Lower lobe of right lung (tissue), 2 donors: Measurements from ENCODE around the gene EXOC3. TPM values are rescaled to one million over a fixed set of nuclear protein-coding genes. Genes with fewer than 3 reads are reported as not detected.
A peak's percentile ranks its signal among the peaks of the same experiment; 100 is the strongest.

Experiments
- ATAC-seq, 2 donors: fragments of 200-7000 bp; cut with Tn5 transposase; one replicate each; pipeline ENCODE4 v1.9.1; 2020 to 2022; ENCODE audit warnings: mild to moderate bottlenecking in 2 of 2, moderate library complexity in 2 of 2
- DNase-seq: peaks from one replicate; pipeline ENCODE4 v3.0.0-alpha.2; 2020
- H3K27ac ChIP-seq: fragments of 200-600 bp; one replicate; pipeline ENCODE4 v1.8.0; 2022
- H3K27me3 ChIP-seq: fragments of 200-600 bp; one replicate; pipeline ENCODE4 v1.8.0; 2022; ENCODE audit warnings: low read depth
- H3K36me3 ChIP-seq: fragments of 200-600 bp; one replicate; pipeline ENCODE4 v1.8.0; 2022; ENCODE audit warnings: mild to moderate bottlenecking
- H3K4me1 ChIP-seq: fragments of 200-600 bp; one replicate; pipeline ENCODE4 v1.8.0; 2022
- H3K4me3 ChIP-seq: fragments of 200-600 bp; one replicate; pipeline ENCODE4 v1.8.0; 2022; ENCODE audit warnings: mild to moderate bottlenecking
- H3K9me3 ChIP-seq: fragments of 200-600 bp; one replicate; pipeline ENCODE4 v1.8.0; 2022
- CTCF ChIP-seq: fragments of 200-600 bp; IDR thresholded peaks from one replicate; pipeline ENCODE4 v1.8.0; 2022; ENCODE audit warnings: antibody characterized with exemption, mild to moderate bottlenecking
- intact Hi-C: fragments of 100-400 bp; cut with DNase I; formaldehyde crosslinking; loops from one replicate; pipeline ENCODE4 v1.11.0; 2022
- total RNA-seq: library from RNA; stranded (reverse); fragmentation: NEBNext Ultra II Directional; extraction: Animal tissue kit (Norgen Biotek cat#: 25700); gene quantifications from one replicate; pipeline ENCODE4 v1.2.1, GENCODE V29; 2021
- donor health status: DM: no; HTN: yes; CAD: no; lungs with severe emphysema.

The EXOC3 gene
- total RNA-seq, 1 donor from 2014 or later: 58.9 TPM

- H3K27ac ChIP-seq: peak overlapping the region; percentile 18
- DNase-seq: no peak
These were observed 12.6 kb upstream of the EXOC3 start for GRCh38 chr5:430214-430925.

GRCh38 chr5:431001-431710 is 11.8 kb upstream of the EXOC3 start:
- ATAC-seq: peak; percentile 39 to 61
- no peak overlapping the region for H3K27ac ChIP-seq
- H3K9me3 ChIP-seq: no peaks in the 10 kb centered on the region
- intact Hi-C loops: no loop called here
- peaks cover 4% of the 10 kb centered on the region for H3K36me3 ChIP-seq
- H3K4me3 ChIP-seq: no peak overlapping the region
- peak; percentile 62 for TF ChIP-seq CTCF
- H3K4me1 ChIP-seq: peaks cover 11% of the 10 kb centered on the region
- no peaks in the 10 kb centered on the region for H3K27me3 ChIP-seq
- DNase-seq: no peak

More at GRCh38 chr5:430214-430925, 12.6 kb upstream of the EXOC3 start:
- Histone ChIP-seq H3K9me3 (no peaks in the 10 kb centered on the region), H3K4me1 (peaks cover 11% of the 10 kb centered on the region), H3K36me3 (peaks cover 4% of the 10 kb centered on the region), H3K4me3 (no peak overlapping the region), H3K27me3 (no peaks in the 10 kb centered on the region)
- intact Hi-C loops: no loop called here
- TF ChIP-seq CTCF: no peak
- no peak for ATAC-seq

GRCh38 chr5:431711-432050 is 11.3 kb upstream of the EXOC3 start:
- DNase-seq (no peak), ATAC-seq (no peak)
- intact Hi-C loops: no loop called here
- Histone ChIP-seq H3K27ac (no peak overlapping the region), H3K27me3 (no peaks in the 10 kb centered on the region), H3K4me3 (no peak overlapping the region), H3K4me1 (peaks cover 11% of the 10 kb centered on the region), H3K36me3 (peaks cover 4% of the 10 kb centered on the region), H3K9me3 (no peaks in the 10 kb centered on the region)
- no peak for TF ChIP-seq CTCF

- Histone ChIP-seq H3K36me3 (peaks cover 4% of the 10 kb centered on the region), H3K9me3 (no peaks in the 10 kb centered on the region), H3K4me3 (no peak overlapping the region), H3K4me1 (peaks cover 11% of the 10 kb centered on the region), H3K27me3 (no peaks in the 10 kb centered on the region), H3K27ac (no peak overlapping the region)
- TF ChIP-seq CTCF: no peak
- DNase-seq: no peak
- intact Hi-C loops: no loop called here
- no peak for ATAC-seq
These were observed 10.6 kb upstream of the EXOC3 start for GRCh38 chr5:432201-432927.

- Histone ChIP-seq H3K9me3 (no peaks in the 10 kb centered on the region), H3K27me3 (no peaks in the 10 kb centered on the region), H3K4me3 (no peak overlapping the region), H3K4me1 (peaks cover 11% of the 10 kb centered on the region), H3K36me3 (peaks cover 2% of the 10 kb centered on the region), H3K27ac (no peak overlapping the region)
- DNase-seq (no peak), ATAC-seq (peak; percentile 40 to 61)
- TF ChIP-seq CTCF: no peak
- intact Hi-C loops: no loop called here
These were observed 9.8 kb upstream of the EXOC3 start for GRCh38 chr5:432928-433791.
